ENCODE data around the gene EDNRA. TPM values are rescaled to one million over a fixed set of nuclear protein-coding genes. Genes with fewer than 3 reads are reported as not detected.

Gene EDNRA
- total and polyA plus RNA-seq, 9 of the 15 experiments (the other 6 are each of a cell fraction or from before 2014, with no cell fraction given): not detected

DNA sequence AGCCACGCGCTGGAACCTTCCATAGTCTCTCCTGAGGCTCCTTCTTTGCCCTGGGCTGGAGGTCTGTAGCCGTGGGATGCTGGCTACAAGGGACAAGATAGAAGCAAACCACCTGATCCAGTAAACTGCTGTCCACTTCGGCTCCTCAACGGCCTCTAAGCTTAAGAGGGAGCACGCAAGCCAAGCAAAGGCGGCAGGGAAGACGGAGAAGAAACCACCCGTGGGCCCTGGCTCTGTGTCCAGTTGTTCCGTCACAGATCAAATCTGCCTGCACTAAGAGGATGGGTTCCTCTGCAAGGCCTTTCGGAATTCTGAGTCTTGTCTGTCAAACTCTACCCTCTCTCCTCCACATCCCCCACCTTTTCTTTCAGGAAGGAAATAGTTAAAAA, 401 bp upstream of the EDNRA start:
- peaks cover 0 to 20% of the 10 kb centered on the region in 2 experiments; a peak in 2 of 5 replicates for H3K27me3 ChIP-seq (ENCODE audit: control insufficient read depth in 2 of 2, insufficient read depth in 2 of 2, low read length in 2 of 2)
- no peak overlapping the region for H3K4me3 ChIP-seq
- WGBS (ENCODE audit: insufficient coverage, low coverage, missing lambda C conversion rate): 6% methylated on average over 11 of the region's 11 CpGs
- ChIA-PET CTCF (ENCODE audit: low intra/inter-chr PET ratio) (no interaction called here), POLR2A (no interaction called here)
- DNase-seq (ENCODE audit: extremely low read depth in 1 of 4, low spot score in 3 of 4) (no peak), FAIRE-seq (no peak), ATAC-seq (no peak)
- H3K79me2 ChIP-seq (ENCODE audit: control insufficient read depth, insufficient read depth, low read length): no peaks in the 10 kb centered on the region
- H2AFZ ChIP-seq (ENCODE audit: low read depth, low read length): no peak overlapping the region
- in situ Hi-C loops (cut with MboI) (no loop called here), intact Hi-C loops (cut with micrococcal nuclease) (no loop called here)
- TF ChIP-seq CC2D1A (IDR thresholded peaks at IDR 0.05) (no peak), ZNF263 (CRISPR knock-in tag; IDR thresholded peaks at IDR 0.05; ENCODE audit: borderline replicate concordance) (no peak), SNIP1 (IDR thresholded peaks at IDR 0.05; ENCODE audit: low read depth) (no peak), MCM5 (IDR thresholded peaks at IDR 0.05; ENCODE audit: low read depth) (no peak), FOXA1 (IDR thresholded peaks at IDR 0.05; ENCODE audit: borderline replicate concordance) (no peak), PHTF2 (CRISPR knock-in tag; IDR thresholded peaks at IDR 0.05) (no peak), MTA1 (IDR thresholded peaks at IDR 0.05; ENCODE audit: borderline replicate concordance) (no peak), ATF7 (IDR thresholded peaks at IDR 0.05) (no peak), BRD9 (IDR thresholded peaks at IDR 0.05; ENCODE audit: low read depth, partially characterized antibody) (no peak), ZNF77 (CRISPR knock-in tag; IDR thresholded peaks at IDR 0.05) (no peak), NFXL1 (CRISPR knock-in tag; IDR thresholded peaks at IDR 0.05) (no peak), NFIC (IDR thresholded peaks at IDR 0.05) (no peak), ZNF174 (CRISPR knock-in tag; IDR thresholded peaks at IDR 0.05) (no peak), KAT2B (IDR thresholded peaks at IDR 0.05; ENCODE audit: low read depth, low read length) (no peak), MYC (IDR thresholded peaks at IDR 0.05; ENCODE audit: low read depth, low read length) (no peak), MYC (CRISPR knock-in tag; IDR thresholded peaks at IDR 0.05; ENCODE audit: borderline replicate concordance, low read depth) (no peak), TSC22D4 (tag; IDR thresholded peaks at IDR 0.05) (no peak)
- TF ChIP-seq, protein P1, sequence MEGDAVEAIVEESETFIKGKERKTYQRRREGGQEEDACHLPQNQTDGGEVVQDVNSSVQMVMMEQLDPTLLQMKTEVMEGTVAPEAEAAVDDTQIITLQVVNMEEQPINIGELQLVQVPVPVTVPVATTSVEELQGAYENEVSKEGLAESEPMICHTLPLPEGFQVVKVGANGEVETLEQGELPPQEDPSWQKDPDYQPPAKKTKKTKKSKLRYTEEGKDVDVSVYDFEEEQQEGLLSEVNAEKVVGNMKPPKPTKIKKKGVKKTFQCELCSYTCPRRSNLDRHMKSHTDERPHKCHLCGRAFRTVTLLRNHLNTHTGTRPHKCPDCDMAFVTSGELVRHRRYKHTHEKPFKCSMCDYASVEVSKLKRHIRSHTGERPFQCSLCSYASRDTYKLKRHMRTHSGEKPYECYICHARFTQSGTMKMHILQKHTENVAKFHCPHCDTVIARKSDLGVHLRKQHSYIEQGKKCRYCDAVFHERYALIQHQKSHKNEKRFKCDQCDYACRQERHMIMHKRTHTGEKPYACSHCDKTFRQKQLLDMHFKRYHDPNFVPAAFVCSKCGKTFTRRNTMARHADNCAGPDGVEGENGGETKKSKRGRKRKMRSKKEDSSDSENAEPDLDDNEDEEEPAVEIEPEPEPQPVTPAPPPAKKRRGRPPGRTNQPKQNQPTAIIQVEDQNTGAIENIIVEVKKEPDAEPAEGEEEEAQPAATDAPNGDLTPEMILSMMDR (IDR thresholded peaks at IDR 0.05 in 2 of 3, conservative IDR thresholded peaks at IDR 0.05 in 1 of 3; ENCODE audit: insufficient read depth in 2 of 3, low read depth in 1 of 3, low read length in 3 of 3): no peak
- TF ChIP-seq, protein P2, sequence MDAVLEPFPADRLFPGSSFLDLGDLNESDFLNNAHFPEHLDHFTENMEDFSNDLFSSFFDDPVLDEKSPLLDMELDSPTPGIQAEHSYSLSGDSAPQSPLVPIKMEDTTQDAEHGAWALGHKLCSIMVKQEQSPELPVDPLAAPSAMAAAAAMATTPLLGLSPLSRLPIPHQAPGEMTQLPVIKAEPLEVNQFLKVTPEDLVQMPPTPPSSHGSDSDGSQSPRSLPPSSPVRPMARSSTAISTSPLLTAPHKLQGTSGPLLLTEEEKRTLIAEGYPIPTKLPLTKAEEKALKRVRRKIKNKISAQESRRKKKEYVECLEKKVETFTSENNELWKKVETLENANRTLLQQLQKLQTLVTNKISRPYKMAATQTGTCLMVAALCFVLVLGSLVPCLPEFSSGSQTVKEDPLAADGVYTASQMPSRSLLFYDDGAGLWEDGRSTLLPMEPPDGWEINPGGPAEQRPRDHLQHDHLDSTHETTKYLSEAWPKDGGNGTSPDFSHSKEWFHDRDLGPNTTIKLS (IDR thresholded peaks at IDR 0.05; ENCODE audit: borderline replicate concordance, low read depth): no peak
- TF ChIP-seq, protein P3, sequence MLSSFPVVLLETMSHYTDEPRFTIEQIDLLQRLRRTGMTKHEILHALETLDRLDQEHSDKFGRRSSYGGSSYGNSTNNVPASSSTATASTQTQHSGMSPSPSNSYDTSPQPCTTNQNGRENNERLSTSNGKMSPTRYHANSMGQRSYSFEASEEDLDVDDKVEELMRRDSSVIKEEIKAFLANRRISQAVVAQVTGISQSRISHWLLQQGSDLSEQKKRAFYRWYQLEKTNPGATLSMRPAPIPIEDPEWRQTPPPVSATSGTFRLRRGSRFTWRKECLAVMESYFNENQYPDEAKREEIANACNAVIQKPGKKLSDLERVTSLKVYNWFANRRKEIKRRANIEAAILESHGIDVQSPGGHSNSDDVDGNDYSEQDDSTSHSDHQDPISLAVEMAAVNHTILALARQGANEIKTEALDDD (IDR thresholded peaks at IDR 0.05): no peak
- TF ChIP-seq, protein P4, sequence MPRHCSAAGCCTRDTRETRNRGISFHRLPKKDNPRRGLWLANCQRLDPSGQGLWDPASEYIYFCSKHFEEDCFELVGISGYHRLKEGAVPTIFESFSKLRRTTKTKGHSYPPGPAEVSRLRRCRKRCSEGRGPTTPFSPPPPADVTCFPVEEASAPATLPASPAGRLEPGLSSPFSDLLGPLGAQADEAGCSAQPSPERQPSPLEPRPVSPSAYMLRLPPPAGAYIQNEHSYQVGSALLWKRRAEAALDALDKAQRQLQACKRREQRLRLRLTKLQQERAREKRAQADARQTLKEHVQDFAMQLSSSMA (CRISPR knock-in tag; IDR thresholded peaks at IDR 0.05): no peak
- H3K9ac ChIP-seq (ENCODE audit: insufficient read depth in 1 of 2, low read depth in 2 of 2, low read length in 2 of 2): no peak overlapping the region
- no peaks in the 10 kb centered on the region for H3K4me1 ChIP-seq (replicated peaks in 1 of 2; ENCODE audit: control insufficient read depth in 2 of 2, insufficient read depth in 2 of 2, low read length in 2 of 2)
- H3K9me3 ChIP-seq (replicated peaks; ENCODE audit: control insufficient read depth, insufficient read depth, low read depth, low read length): no peaks in the 10 kb centered on the region
- no peaks in the 10 kb centered on the region for H3K9me1 ChIP-seq (ENCODE audit: control insufficient read depth, insufficient read depth, low read length)
- H3K4me2 ChIP-seq (ENCODE audit: insufficient read depth, low read length): no peak overlapping the region
- BruUV-seq (replicated peaks): no TSS peak
- no peaks in the 10 kb centered on the region for H3K36me3 ChIP-seq (ENCODE audit: control insufficient read depth, insufficient read depth, low read length)
- no peak overlapping the region for H3K27ac ChIP-seq (ENCODE audit: extremely low read depth, low read depth, low read length)
- H4K20me1 ChIP-seq (replicated peaks; ENCODE audit: control insufficient read depth, insufficient read depth, low read length): no peaks in the 10 kb centered on the region
